SK-N-SH (cell line): ENCODE results near the gene PPIH. TPM values are rescaled to one million over a fixed set of nuclear protein-coding genes. Genes with fewer than 3 reads are reported as not detected.

Source experiments
- CTCF ChIA-PET: fragments of 300-600, 350-600 bp; formaldehyde crosslinking; extraction: SDS; loops from one replicate; lab custom pipeline; 2021; lab: Yijun Ruan, JAX
- POLR2A ChIA-PET: fragments of 350-600 bp; sonication (Branson Sonifier 250); formaldehyde crosslinking; extraction: SDS; loops from one replicate; lab custom pipeline; 2020; ENCODE audit warnings: antibody characterized with exemption, inconsistent platforms; lab: Yijun Ruan, JAX
- DNase-seq: peaks from one replicate; pipeline ENCODE4 v3.0.0; 2012
- H2AFZ ChIP-seq: fragments of 200-600 bp; sonication (generic); 2 replicates; pipeline ENCODE4 v1.8.1; 2016; ENCODE audit warnings: antibody characterized with exemption, mild to moderate bottlenecking, low read depth
- H3F3A ChIP-seq: fragments of 200-600 bp; sonication (generic); replicated peaks from 2 replicates; pipeline ENCODE3; 2016; ENCODE audit warnings: antibody characterized with exemption, mild to moderate bottlenecking; ENCODE audit not compliant: insufficient read depth
- H3K27ac ChIP-seq, 2 experiments: fragments of 200-500 bp in 1 of 2; fragments of 200-600 bp in 1 of 2; sonication (Bioruptor generic) in 1 of 2; sonication (generic), shearing (Covaris generic) in 1 of 2; 2 replicates each; pipeline versions ENCODE4 v1.5.1 to v1.6.1; 2014 to 2016; ENCODE audit warnings: low read depth in 2 of 2, inconsistent platforms in 1 of 2, low read length in 1 of 2, mild to moderate bottlenecking in 1 of 2, mixed read lengths in 1 of 2
- H3K27me3 ChIP-seq: fragments of 200-600 bp; sonication (generic), shearing (Covaris generic); 2 replicates; pipeline ENCODE4 v1.6.1; 2016; ENCODE audit warnings: mixed run types; ENCODE audit not compliant: insufficient read depth
- H3K36me3 ChIP-seq, 2 experiments: fragments of 200-500 bp in 1 of 2; fragments of 200-600 bp in 1 of 2; sonication (Bioruptor generic) in 1 of 2; sonication (generic) in 1 of 2; replicated peaks in 1 of 2; 2 replicates each; pipeline versions ENCODE3 to v1.5.1; 2014 to 2016; ENCODE audit warnings: low read length in 1 of 2, mild to moderate bottlenecking in 1 of 2; ENCODE audit not compliant: insufficient read depth in 2 of 2, control insufficient read depth in 1 of 2
- H3K4me1 ChIP-seq, 2 experiments: fragments of 200-500 bp in 1 of 2; fragments of 200-600 bp in 1 of 2; sonication (Bioruptor generic) in 1 of 2; sonication (generic), shearing (Covaris generic) in 1 of 2; 2 replicates each; pipeline versions ENCODE4 v1.5.1 to v1.6.1; 2014 to 2016; ENCODE audit warnings: low read depth in 1 of 2, low read length in 1 of 2, mixed run types in 1 of 2; ENCODE audit not compliant: insufficient read depth in 2 of 2, control insufficient read depth in 1 of 2
- H3K4me2 ChIP-seq: fragments of 200-600 bp; sonication (generic), shearing (Covaris generic); 2 replicates; pipeline ENCODE4 v1.6.1; 2017; ENCODE audit warnings: mixed run types
- H3K4me3 ChIP-seq, 2 experiments: fragments of 200-500 bp in 1 of 2; fragments of 200-600 bp in 1 of 2; sonication (Bioruptor generic) in 1 of 2; sonication (generic), shearing (Covaris generic) in 1 of 2; 2 replicates each; pipeline versions ENCODE4 v1.5.1 to v1.8.1; 2014 to 2016; ENCODE audit warnings: low read depth in 2 of 2, inconsistent platforms in 1 of 2, low read length in 1 of 2, mild to moderate bottlenecking in 1 of 2, mixed read lengths in 1 of 2, moderate library complexity in 1 of 2
- H3K79me2 ChIP-seq: fragments of 200-600 bp; sonication (generic); 2 replicates; pipeline ENCODE4 v1.8.1; 2017; ENCODE audit warnings: mild to moderate bottlenecking; ENCODE audit not compliant: insufficient read depth
- H3K9ac ChIP-seq: fragments of 200-600 bp; sonication (generic); 2 replicates; pipeline ENCODE4 v1.6.1; 2017; ENCODE audit warnings: mixed run types
- H3K9me2 ChIP-seq: fragments of 200-600 bp; sonication (generic); 2 replicates; pipeline ENCODE4 v1.6.1; 2017; ENCODE audit warnings: mixed run types
- H3K9me3 ChIP-seq: fragments of 200-600 bp; sonication (generic); 2 replicates; pipeline ENCODE4 v1.6.1; 2017; ENCODE audit warnings: mixed run types, mild to moderate bottlenecking, moderate library complexity
- H4K20me1 ChIP-seq: fragments of 200-600 bp; sonication (generic); 2 replicates; pipeline ENCODE4 v1.6.1; 2017; ENCODE audit warnings: mild to moderate bottlenecking, mixed run types; ENCODE audit not compliant: insufficient read depth
- CHD2 ChIP-seq: fragments of 150-350 bp; IDR thresholded peaks from 2 replicates; pipeline ENCODE4 v1.6.1; 2018; ENCODE audit warnings: low read length; ENCODE audit not compliant: partially characterized antibody
- EP300 ChIP-seq, 2 experiments: IDR thresholded peaks; 2 replicates each; pipeline versions ENCODE4 v1.4.0 to v1.6.1; 2012; ENCODE audit warnings: borderline replicate concordance in 1 of 2, low read depth in 1 of 2, low read length in 1 of 2
- FOXJ3 ChIP-seq: sonication (generic); formaldehyde crosslinking; IDR thresholded peaks from 2 replicates; pipeline ENCODE4 v1.5.1; 2020; ENCODE audit warnings: mild to moderate bottlenecking, missing genetic modification reagents
- FOXM1 ChIP-seq: IDR thresholded peaks from 2 replicates; pipeline ENCODE4 v1.4.0; 2012; ENCODE audit warnings: low read depth, mild to moderate bottlenecking
- GABPA ChIP-seq: IDR thresholded peaks from 2 replicates; pipeline ENCODE4 v1.4.0; 2012; ENCODE audit warnings: low read depth, mild to moderate bottlenecking
- IRF3 ChIP-seq: fragments of 150-350 bp; IDR thresholded peaks from 2 replicates; pipeline ENCODE4 v1.6.1; 2016; ENCODE audit warnings: mild to moderate bottlenecking, low read depth, low read length
- JUND ChIP-seq: IDR thresholded peaks from 2 replicates; pipeline ENCODE4 v1.4.0; 2012
- MEF2A ChIP-seq: IDR thresholded peaks from 2 replicates; pipeline ENCODE4 v1.4.0; 2012; ENCODE audit warnings: low read depth, borderline replicate concordance
- MXI1 ChIP-seq: IDR thresholded peaks from 2 replicates; pipeline ENCODE4 v1.6.1; 2012; ENCODE audit warnings: mild to moderate bottlenecking, low read depth, low read length, improper control_type of control experiment
- POLR2AphosphoS5 ChIP-seq: IDR thresholded peaks from 2 replicates; pipeline ENCODE4 v1.6.1; 2012; ENCODE audit warnings: low read depth, low read length
- RAD21 ChIP-seq: IDR thresholded peaks from 2 replicates; pipeline ENCODE4 v1.6.1; 2012; ENCODE audit warnings: mild to moderate bottlenecking, low read length
- SIN3A ChIP-seq: IDR thresholded peaks from 2 replicates; pipeline ENCODE4 v1.6.1; 2012; ENCODE audit warnings: low read depth, mild to moderate bottlenecking, low read length, moderate library complexity, borderline replicate concordance
- TAF1 ChIP-seq: IDR thresholded peaks from 2 replicates; pipeline ENCODE4 v1.6.1; 2012; ENCODE audit warnings: low read depth, mild to moderate bottlenecking, low read length, moderate library complexity, borderline replicate concordance
- WGBS: methylation state at CpG from one replicate; pipeline ENCODE4 v1.1.6; 2017; ENCODE audit warnings: low lambda C conversion rate; 5-methylcytosine and 5-hydroxymethylcytosine counted together
- polyA plus RNA-seq, 3 experiments: library from polyadenylated mRNA; depleted of rRNA; stranded (reverse); fragments of >200 nt; gene quantifications; 2 replicates each; pipeline ENCODE4 v1.2.3, GENCODE V29; 2012
- TF ChIP-seq, protein P1 (sequence below): fragments of 200-600 bp; sonication (generic); IDR thresholded peaks from 2 replicates; pipeline ENCODE4 v1.6.1; 2017; ENCODE audit warnings: antibody characterized with exemption, mild to moderate bottlenecking, moderate library complexity
- TF ChIP-seq, protein P2 (sequence below): fragments of 150-350 bp; IDR thresholded peaks from 2 replicates; pipeline ENCODE4 v1.6.1; 2017; ENCODE audit warnings: antibody characterized with exemption, low read length, low read depth, borderline replicate concordance
- TF ChIP-seq, protein P3 (sequence below): IDR thresholded peaks from 2 replicates; pipeline ENCODE4 v1.4.0; 2012; ENCODE audit warnings: low read depth
- TF ChIP-seq, protein P4 (sequence below): IDR thresholded peaks from 2 replicates; pipeline ENCODE4 v1.6.1; 2012; ENCODE audit warnings: mild to moderate bottlenecking, low read depth, low read length, moderate library complexity

PPIH gene
- polyA plus RNA-seq, 1 of the 3 experiments (the other 2 are of a cell fraction), result 89.1 TPM

DNA sequence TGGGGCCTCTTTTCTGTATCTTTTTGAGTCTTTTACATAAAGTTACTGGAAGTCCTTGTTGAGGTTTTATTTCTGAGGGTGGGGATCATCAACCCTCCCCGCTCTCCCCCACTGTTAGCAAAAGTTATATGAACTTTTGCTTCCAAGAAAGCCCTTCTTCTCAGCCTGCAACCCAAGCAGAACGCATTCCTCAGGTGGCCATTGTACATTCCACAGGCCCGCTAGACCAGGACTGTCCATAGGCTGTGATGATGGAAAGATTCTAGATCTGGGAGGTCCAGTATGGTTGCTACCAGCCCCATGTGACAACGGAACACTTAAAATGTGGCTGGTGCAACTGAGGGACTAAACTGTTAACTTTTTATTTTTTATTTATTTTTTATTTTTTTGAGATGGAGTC lies 12.2 kb downstream of the PPIH start:
- Histone ChIP-seq H3K79me2 (no peaks in the 10 kb centered on the region), H3K9me2 (no peaks in the 10 kb centered on the region), H3K4me3 (no peak overlapping the region), H3K27me3 (no peaks in the 10 kb centered on the region), H3K9me3 (no peaks in the 10 kb centered on the region), H3K36me3 (peaks cover 9 to 54% of the 10 kb centered on the region in 2 experiments), H3K27ac (no peak overlapping the region), H2AFZ (no peak overlapping the region), H3K4me1 (no peaks in the 10 kb centered on the region), H3F3A (no peaks in the 10 kb centered on the region), H3K4me2 (no peak overlapping the region), H4K20me1 (no peaks in the 10 kb centered on the region), H3K9ac (no peak overlapping the region)
- no peak for DNase-seq
- no peak for TF ChIP-seq TAF1
- TF ChIP-seq, protein P1, sequence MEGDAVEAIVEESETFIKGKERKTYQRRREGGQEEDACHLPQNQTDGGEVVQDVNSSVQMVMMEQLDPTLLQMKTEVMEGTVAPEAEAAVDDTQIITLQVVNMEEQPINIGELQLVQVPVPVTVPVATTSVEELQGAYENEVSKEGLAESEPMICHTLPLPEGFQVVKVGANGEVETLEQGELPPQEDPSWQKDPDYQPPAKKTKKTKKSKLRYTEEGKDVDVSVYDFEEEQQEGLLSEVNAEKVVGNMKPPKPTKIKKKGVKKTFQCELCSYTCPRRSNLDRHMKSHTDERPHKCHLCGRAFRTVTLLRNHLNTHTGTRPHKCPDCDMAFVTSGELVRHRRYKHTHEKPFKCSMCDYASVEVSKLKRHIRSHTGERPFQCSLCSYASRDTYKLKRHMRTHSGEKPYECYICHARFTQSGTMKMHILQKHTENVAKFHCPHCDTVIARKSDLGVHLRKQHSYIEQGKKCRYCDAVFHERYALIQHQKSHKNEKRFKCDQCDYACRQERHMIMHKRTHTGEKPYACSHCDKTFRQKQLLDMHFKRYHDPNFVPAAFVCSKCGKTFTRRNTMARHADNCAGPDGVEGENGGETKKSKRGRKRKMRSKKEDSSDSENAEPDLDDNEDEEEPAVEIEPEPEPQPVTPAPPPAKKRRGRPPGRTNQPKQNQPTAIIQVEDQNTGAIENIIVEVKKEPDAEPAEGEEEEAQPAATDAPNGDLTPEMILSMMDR, result no peak
- TF ChIP-seq, protein P2, sequence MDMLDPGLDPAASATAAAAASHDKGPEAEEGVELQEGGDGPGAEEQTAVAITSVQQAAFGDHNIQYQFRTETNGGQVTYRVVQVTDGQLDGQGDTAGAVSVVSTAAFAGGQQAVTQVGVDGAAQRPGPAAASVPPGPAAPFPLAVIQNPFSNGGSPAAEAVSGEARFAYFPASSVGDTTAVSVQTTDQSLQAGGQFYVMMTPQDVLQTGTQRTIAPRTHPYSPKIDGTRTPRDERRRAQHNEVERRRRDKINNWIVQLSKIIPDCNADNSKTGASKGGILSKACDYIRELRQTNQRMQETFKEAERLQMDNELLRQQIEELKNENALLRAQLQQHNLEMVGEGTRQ, result no peak
- no peak for TF ChIP-seq SIN3A
- TF ChIP-seq MEF2A, result no peak
- TF ChIP-seq RAD21, result no peak
- no peak for TF ChIP-seq MXI1
- TF ChIP-seq IRF3, result no peak
- TF ChIP-seq POLR2AphosphoS5, result no peak
- TF ChIP-seq CHD2, result no peak
- no peak for TF ChIP-seq GABPA
- TF ChIP-seq FOXJ3 (CRISPR knock-in tag), result no peak
- TF ChIP-seq, protein P3, sequence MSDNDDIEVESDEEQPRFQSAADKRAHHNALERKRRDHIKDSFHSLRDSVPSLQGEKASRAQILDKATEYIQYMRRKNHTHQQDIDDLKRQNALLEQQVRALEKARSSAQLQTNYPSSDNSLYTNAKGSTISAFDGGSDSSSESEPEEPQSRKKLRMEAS, result no peak
- no peak for TF ChIP-seq FOXM1
- TF ChIP-seq EP300 (IDR thresholded peaks at IDR 0.05; ENCODE audit: borderline replicate concordance in 1 of 2, low read depth in 1 of 2, low read length in 1 of 2), result no peak
- no peak for TF ChIP-seq JUND
- TF ChIP-seq, protein P4, sequence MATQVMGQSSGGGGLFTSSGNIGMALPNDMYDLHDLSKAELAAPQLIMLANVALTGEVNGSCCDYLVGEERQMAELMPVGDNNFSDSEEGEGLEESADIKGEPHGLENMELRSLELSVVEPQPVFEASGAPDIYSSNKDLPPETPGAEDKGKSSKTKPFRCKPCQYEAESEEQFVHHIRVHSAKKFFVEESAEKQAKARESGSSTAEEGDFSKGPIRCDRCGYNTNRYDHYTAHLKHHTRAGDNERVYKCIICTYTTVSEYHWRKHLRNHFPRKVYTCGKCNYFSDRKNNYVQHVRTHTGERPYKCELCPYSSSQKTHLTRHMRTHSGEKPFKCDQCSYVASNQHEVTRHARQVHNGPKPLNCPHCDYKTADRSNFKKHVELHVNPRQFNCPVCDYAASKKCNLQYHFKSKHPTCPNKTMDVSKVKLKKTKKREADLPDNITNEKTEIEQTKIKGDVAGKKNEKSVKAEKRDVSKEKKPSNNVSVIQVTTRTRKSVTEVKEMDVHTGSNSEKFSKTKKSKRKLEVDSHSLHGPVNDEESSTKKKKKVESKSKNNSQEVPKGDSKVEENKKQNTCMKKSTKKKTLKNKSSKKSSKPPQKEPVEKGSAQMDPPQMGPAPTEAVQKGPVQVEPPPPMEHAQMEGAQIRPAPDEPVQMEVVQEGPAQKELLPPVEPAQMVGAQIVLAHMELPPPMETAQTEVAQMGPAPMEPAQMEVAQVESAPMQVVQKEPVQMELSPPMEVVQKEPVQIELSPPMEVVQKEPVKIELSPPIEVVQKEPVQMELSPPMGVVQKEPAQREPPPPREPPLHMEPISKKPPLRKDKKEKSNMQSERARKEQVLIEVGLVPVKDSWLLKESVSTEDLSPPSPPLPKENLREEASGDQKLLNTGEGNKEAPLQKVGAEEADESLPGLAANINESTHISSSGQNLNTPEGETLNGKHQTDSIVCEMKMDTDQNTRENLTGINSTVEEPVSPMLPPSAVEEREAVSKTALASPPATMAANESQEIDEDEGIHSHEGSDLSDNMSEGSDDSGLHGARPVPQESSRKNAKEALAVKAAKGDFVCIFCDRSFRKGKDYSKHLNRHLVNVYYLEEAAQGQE, result no peak
- ChIA-PET POLR2A (no interaction called here), CTCF (no interaction called here)
- WGBS, result 95% methylated on average over 4 of the region's 4 CpGs
